ENCODE data around the gene TSPO2. TPM values are rescaled to one million over a fixed set of nuclear protein-coding genes. Genes with fewer than 3 reads are reported as not detected.

The TSPO2 gene
- total and polyA plus RNA-seq, 2 of the 8 experiments (the other 6 are each of a cell fraction or from before 2014, with no cell fraction given) = not detected

GRCh38 chr6:41049521-41049920, 7.3 kb downstream of the TSPO2 start (continued):
- no peak for TF ChIP-seq YY1 (IDR thresholded peaks at IDR 0.05; ENCODE audit: low read depth, low read length)
- no peak for TF ChIP-seq POLR2A (IDR thresholded peaks at IDR 0.05; ENCODE audit: control extremely low read depth in 1 of 2, low read depth in 2 of 2, low read length in 2 of 2)
- TF ChIP-seq SP1 (IDR thresholded peaks at IDR 0.05; ENCODE audit: low read depth, low read length) = no peak
- TF ChIP-seq POLR2AphosphoS5 (IDR thresholded peaks at IDR 0.05; ENCODE audit: low read depth, low read length) = no peak
- TF ChIP-seq CBX8 (IDR thresholded peaks at IDR 0.05; ENCODE audit: borderline replicate concordance, low read depth, low read length) = no peak
- TF ChIP-seq ATF2 (IDR thresholded peaks at IDR 0.05; ENCODE audit: low read length) = no peak

All from H1 (cell line).